ENCODE results near the gene SF3B5. TPM values are rescaled to one million over a fixed set of nuclear protein-coding genes. Genes with fewer than 3 reads are reported as not detected.
"Not testable (repeated sequence)": the region's sequence is repeated elsewhere in the genome, so short reads cannot be mapped to it uniquely, and the experiment has no call there.

The SF3B5 gene
- 162 TPM for total RNA-seq

DNA sequence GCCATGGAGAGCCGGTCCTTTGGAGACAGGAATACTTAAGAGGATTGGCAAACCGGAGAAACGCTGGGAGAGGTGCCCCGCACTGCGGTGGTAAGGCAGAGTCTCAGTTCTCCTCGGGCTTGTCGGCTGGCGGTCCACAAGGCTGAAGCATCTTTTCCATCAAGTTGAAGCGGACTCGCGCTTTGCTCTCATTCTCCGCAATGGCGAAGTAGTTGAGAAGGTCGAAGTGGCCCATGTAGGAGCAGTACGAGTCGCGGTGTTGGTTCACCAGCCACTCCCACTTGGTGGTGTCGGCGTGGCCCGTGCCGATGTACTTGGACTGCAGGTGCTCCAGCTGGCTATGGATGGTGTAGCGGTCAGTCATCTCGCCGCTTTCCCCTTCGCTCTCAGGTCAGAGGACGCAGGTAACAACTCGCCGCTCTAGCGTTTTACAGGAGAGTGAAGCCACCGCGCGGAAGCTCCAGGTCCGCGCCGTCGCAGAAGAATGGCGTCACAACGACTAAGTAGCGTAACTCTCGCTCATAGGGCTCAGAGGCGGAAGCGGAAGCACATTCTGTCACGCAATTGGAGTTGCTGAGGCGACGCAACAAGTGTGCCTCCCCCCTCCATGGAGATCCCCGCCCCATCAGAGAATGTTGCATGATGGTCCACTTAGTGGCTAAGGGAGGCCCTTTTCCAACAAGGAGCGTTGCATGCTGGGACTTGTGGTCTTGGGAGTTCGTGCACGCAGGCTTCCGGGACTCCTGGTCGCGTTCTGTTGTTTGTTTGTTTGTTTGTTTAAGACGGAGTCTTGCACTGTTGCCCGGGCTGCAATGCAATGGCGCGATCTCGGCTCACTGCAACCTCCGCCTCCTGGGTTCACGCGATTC, at the start of gene SF3B5:
TSS of gene SF3B5 (minus strand) at position 440 of the 869 bp plus-strand sequence. CDS start at position 364, 76 bp downstream.
- peak; percentile 100 for ATAC-seq

DNA sequence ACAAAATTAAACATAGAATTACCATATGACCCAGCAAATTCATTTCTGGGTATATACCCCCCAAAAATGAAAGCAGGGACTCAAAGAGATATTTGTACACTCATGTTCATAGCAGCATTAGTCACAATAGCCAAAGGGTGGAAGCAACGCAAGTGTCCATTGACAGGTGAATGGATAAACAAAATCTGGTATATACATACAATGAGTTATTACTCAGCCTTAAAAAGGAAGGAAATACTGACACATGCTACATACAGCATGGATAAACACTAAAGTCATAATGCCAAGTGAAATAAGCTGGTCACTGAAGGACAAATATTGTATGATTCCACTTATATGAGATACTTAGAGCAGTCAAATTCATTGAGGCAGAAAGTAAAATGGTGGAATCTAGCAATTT, 49.6 kb upstream of the SF3B5 start:
- no peak for ATAC-seq

DNA sequence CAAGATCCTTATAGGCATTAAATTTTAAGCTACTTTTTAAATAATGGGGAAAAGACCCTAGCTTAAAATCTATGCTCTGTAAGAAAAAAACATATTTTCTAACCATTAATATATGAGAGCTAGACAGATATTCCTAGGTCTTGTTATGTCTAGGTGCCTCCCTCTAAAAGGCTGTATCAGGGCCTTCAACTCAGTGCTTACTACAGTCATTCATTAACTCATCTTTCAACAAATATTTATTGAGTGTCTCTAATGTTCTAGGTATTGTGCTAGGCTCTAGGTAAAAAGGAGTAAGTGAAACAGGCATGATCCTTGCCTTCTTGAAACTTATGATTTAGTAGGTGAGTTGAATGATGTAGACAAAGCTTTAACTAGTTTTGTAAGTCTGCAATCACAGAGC, 48.5 kb upstream of the SF3B5 start:
- no peak for ATAC-seq

DNA sequence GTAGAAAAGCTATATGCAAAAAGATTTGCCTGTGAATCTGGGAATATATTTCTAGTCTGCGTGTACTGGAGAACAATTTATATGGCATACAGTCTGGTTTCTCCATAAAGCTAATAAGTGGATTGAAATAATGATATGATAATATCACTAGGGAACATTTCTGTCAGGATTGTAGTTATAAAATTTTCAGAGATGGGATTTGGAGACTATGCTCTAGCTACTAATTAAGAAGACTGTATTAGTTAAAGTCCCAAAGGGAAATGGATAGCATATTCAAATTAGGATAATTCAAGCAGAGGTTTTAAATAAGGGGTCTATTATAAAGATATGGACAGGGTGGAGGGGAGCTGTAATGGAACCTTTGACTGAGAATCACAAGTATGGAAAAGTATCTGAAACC, 47.7 kb upstream of the SF3B5 start:
- ATAC-seq: no peak

DNA sequence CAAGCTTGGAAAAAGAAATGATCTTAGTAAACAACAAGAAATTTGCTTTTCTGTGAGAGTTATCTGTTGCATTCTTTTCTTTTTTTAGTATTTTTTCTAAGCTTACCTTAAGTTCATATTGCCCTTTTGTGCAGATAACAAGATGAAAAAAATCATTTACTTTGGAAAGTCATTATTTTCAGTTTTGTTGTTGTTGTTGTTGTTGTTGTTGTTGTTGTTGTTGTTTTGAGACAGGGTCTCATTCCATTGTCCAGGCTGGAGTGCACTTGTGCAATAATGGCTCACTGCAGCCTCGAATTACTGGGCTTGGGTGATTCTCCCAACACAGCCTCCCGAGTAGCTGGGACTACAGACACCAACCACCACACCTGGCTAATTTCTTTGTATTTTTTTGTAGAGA, 46.1 kb upstream of the SF3B5 start:
- ATAC-seq: no peak

DNA sequence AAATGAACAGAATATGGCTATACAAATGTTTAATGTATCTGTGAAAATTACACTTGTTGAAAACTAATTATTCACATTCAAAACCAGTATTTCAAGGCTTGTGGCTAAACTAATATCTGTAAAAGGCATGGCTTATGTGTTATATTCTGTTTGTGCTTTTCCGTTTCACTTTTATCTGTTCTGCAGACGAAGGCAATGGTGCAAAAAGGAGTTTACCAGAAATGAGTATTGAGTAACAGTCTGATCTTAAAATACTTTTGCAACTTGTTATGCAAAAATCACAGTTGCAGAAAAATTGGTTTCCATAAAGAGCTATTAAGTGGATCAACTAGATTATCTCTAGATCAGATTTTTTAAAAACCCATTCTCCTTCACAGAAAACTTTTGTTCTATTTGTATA, 45.5 kb upstream of the SF3B5 start:
- no peak for ATAC-seq

DNA sequence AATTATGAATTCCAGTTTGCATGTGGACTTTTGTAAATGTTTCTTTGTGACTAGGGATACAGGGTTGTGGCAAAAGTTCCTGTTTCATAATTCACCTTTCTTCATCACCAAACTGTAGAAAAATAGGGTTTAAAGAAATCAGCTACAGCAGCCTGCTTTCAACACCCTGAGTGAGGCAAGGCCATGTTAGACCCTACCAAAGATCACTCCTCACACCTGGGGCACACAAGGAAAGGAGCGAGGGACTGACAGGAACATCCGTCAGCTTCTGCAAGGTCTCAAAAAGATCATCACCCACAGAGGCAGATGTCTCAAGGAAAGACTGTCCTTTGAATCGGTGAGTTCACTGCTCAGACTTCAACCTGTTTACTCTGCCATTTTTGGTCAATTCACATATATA, 44.4 kb upstream of the SF3B5 start:
- ATAC-seq: no peak

DNA sequence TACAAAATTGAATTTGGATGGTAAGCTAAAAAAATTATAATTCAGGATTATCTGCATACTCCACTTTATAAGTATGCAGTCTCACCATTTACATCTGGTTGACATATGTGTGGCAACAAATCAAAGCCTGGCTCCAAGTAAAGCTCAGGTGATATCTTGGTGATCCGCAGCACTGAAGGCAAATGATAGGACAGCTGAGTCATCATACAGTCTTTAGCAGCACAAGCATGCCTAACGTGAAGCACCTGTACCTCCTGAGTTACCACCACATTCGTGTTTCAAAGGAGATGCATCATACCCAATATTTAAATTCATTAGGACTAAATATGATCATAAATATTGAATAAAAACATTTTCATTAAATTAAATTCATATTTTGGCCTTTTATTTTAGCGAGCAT, 43.2 kb upstream of the SF3B5 start:
- no peak for ATAC-seq

DNA sequence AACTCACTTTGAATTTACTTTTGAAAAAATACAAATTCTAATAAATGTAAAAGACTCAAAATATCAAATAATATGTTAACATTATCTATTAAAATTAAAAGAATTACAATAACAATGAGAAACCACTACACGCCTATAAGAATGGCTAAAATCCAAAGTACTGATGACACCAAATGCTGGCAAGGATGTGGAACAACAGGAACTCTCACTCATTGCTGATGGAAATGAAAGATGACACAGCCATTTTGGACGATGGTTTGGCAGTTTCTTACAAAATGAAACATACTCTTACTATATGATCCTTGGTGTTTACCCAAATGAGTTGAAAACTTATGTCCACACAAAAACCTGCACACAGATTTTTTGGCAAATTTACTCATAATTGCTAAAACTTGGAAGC, 39.4 kb upstream of the SF3B5 start:
- ATAC-seq: no peak

DNA sequence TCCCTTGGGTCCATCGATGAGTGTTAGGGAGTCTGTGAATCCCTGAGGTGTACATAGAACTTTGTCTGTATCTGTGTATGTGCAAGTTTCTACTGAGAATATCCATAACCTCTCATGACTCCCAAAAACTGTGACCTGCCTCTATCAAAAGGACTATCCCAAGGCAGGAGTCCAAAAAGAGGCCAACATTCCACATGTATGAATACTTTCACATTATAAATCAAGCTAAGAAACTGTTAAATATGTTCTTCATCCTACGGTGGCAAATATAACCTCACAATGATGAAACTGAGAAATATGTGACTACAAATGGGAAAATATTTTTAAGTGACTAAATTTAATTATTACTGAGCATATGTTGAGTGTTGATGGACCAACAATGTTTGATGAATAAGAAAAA, 38.8 kb upstream of the SF3B5 start:
- ATAC-seq: no peak

DNA sequence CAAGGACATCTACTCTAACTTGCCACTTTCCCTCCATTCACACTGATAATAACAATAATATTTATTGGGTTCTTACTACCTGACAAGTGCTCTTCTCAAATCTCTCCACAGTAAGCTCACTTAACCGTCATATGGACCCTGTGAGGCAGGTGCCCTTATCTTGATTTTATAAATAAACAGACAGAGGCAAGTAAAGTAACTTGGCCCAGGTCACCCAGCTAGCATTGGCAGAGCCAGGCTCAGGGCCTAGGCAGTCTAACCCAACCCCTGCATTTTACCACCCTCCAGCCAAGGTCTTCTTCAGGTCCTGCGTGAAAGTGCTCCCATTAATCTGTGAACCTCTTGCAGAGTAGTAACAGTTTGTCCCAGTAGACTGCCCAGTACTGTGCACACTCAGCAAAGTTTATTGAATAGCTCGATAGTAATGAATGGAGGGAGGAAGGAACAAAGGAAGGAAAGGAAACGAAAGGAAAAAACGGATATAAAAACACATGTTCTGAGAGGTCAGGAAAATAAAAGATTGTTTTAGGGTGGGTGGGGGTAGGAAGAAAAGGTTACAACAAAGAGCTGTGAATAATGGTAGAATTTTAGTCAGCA, 38.0 kb upstream of the SF3B5 start:
- ATAC-seq: no peak

DNA sequence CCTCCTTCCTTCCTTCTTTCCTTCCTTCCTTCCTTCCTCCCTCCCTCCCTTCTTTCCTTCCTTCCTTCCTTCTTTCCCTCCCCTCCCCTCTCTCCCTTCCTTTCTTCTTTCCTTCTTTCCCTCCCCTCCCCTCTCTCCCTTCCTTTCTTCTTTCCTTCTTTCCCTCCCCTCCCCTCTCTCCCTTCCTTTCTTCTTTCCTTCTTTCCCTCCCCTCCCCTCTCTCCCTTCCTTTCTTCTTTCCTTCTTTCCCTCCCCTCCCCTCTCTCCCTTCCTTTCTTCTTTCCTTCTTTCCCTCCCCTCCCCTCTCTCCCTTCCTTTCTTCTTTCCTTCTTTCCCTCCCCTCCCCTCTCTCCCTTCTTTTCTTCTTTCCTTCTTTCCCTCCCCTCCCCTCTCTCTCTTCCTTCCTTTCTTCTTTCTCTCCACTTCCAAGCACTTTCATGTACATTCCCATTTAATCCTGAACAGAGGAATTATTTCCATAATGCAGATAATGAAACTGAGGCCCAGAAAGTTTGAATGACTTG, 36.9 kb upstream of the SF3B5 start:
- ATAC-seq: not testable (repeated sequence)

DNA sequence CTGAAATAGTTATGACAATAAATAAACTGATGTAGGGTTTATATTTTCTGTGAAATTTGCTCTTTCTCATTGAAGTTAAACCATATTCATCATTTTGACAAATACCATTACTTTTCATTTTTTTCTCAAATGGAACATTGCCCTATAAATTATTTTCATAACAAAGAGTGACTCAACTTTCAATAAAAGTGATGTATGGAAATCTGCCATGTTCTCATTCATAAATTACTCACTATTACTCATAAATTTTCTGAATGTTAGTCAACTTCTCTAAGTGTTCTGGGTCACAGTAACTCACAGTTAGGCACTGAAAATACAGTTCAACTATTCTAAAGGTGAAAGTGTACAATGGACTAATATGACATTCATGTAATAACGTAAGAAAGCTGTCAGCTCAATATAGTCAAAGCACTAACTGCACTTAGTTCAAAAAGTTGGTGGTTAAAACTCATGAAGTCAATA, 35.9 kb upstream of the SF3B5 start:
- ATAC-seq: peak; percentile 79

DNA sequence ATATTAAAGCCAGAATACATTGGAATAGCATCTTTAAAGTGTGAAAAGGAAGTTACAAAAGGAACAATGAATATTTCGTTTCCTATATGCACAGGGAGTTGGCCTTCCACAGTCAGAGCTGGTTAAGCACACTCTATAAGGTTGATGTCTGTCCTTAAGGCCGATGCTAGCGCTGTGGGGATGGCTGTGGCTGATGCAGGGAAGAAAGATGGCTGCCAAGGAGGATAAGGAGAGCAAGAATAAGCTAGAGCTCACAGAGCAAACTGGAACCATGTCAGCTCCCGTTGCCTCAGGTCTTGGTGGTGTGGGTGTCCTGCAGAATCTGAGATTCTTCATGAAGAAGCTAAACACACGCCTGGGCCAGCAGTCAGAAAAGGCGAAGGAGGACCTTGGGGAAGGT, 34.1 kb upstream of the SF3B5 start:
- ATAC-seq: no peak

DNA sequence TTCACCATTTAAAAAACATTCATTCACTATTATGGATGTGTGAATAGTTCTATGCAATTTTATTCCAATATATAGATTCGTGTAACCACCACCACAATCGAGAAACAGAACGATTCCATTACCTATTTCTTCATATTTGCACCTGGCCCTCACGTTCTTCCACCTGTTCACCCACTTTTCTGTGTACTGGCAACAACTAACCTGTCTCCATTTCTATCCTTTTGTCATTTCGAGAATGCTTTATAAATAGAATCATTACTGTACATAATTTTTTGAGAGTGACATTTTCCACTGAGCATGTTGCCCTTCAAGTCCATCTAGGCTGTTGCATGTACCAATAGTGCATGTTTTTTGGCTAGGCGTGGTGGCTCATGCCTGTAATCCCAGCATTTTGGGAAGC, 31.7 kb upstream of the SF3B5 start:
- ATAC-seq: no peak

DNA sequence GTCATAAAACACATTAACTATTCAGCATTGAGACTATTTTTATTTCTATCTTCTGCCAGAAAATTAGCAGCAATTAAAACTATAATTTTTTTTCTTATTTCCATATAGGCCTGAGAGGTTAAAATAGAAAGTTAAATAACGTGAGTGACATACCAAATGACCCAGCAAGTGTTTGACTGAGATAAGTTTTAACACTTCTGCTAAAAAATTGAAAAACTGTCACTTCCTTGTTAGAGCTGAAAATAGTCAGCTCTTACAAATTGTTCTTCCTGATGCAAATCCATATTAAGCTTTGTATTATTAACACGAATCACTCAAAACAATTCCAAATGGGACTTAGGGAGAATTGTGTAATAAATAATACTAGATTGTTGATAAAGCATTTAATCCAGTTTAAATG, 28.5 kb upstream of the SF3B5 start:
- no peak for ATAC-seq

DNA sequence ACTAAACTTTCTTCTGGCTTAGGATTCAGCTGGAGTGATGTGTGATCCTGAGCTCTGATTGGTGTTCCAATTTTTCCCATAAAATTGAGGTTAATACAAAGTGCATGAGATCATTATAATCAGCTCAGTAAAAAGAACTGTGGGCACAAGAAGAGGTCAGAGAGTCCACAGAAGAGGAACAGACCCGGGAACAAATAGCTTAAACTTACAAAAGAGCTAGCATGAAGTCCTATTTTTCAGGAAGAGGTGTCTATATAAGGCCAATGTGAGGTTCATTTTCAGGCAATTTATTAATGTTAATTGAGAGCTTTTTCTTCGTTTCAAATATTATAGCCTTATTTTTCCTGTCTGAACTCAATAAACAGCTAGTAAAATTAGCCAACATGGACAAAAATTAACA, 28.0 kb upstream of the SF3B5 start:
- ATAC-seq: no peak

DNA sequence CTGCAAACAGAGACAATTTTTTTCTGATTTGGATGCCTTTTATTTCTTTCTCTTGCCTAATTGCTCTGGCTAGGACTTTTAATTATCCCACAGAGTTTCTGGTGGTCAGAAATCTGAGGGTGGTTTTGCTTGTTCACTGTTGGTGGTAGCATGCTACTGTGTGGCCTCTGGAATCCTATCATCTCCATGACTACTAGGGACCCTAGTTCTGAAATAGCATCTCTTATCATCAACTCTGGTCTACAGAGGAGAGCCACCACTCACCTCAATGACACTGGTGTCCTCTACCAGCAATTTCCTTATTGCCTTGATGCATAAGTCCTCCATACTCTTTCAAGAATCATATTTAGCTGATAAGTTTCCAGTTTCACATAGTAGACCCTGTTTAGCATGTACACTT, 27.5 kb upstream of the SF3B5 start:
- no peak for ATAC-seq

DNA sequence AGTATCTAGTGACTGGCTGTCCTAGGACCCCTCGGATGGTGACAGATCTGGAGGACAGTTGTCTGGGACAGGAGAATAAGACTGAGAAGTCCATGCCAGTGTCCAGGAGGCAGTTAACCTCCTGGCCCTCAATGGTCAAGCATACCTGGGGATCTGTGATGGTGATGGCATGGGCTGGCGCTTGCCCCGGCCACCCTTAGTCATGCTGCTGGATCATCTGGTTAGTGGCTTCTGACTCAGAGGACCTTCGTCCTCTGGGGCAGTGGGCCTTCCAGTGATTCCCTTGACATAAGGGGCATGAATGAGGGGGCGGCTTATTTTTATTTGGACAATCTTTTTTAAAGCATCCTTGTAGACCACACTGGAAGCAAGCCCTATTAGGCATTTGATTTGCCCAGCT, 24.0 kb upstream of the SF3B5 start:
- ATAC-seq: no peak

DNA sequence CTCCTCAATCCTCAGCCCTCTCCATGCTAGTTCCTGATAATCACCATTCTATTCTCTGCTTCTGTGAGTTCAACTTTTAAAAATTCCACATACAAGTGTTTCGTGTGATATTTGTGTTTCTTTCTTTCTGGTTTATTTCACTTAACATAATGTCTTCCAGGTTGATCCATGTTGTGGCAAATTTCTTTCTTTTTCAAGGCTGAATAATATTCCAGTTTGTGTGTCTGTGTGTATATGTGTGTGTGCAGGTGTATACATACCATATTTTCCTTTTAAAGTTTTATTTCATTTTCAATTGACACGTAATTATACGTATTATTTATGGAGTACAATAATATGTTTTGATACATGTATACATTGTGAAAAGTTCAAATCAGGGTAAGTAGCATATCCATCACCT, 19.8 kb upstream of the SF3B5 start:
- no peak for ATAC-seq

DNA sequence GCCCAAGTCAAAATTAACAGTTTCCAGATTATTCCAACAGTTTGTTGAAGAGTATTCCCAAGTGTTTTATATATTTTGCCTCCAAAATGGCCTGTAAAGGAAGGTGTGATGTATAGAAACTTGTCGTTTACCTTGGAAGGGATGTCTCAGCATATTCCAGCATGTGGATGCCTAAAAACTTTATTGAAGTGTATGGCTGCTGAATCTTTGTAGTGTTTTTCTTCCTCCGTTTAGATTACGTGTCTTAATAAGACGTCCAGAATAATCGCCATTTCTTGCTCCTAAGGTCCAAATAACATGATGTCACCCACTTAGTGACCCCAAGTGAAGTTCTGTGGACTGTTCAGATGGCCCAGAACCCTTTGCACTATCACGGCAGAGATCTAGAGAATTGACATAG, 18.0 kb upstream of the SF3B5 start:
- no peak for ATAC-seq

DNA sequence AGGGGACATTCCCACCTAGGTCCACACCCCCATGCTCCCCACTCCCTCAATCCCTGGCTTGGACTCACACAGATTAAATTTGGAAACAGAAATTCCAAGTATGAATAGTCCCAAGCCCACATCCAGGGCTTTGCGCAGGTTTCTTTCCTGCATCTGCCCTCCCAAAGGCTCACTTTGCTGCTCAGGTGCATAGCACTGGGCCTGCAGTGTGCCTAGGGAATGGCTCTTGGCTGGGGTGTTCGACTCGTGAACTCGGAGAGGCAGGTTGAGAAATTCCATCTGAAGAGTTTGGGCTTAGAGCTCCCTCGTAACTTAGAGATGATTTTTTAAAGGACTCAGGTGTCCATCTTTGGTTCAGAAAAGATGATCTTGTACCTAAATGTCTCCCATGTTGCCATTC, 14.8 kb upstream of the SF3B5 start:
- no peak for ATAC-seq

DNA sequence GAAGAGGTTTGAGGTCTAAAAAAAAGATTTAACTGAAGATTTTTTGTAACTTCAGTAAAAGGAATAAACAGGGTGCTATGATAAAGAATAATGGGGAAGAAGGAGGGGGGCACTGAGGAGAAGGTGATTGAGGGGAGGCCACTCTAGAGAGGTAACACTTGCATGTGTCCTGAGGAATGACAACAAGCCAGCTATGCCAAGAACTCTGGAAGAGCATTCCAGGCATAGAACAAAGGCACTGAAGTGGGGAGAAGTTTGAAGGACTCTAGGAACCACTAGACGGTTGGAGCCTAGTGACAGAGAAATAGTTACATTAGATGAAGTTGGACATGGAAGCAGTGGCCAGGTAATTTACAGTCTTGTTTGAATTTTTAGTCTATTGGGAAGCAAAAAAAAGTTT, 10.8 kb upstream of the SF3B5 start:
- ATAC-seq: no peak

DNA sequence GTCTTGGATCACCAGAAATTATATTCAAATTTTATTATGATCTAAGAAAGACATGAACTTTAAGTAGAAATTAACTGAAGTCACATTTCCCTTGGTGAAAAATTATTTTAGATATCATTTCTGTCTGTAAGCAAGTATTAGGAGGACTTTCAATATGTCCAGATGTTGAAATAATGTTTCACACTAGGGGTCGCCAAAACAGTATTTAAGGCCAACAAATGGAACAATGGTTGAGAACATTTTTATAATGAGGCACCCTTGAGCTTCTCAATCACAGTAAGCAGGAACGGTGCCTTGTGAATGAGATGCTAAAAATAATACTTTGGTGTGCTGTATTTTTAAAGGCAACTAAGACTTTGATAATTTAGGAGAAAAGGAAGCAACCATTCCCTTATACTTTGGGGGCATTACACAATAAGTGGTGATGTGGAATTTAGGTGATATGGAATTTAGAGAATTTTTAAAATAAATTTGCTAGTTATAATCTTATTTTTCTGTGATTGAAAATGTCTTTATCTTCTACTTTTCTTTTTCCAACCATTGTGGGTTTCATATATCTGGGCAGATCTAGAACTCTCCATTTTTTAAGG, 9.6 kb upstream of the SF3B5 start:
- ATAC-seq: peak; percentile 69
